GM18505 (cell line): ENCODE measurements around the gene NPPA.

Experiments
- ATAC-seq: cut with Tn5 transposase; IDR thresholded peaks from one replicate; pipeline ENCODE4 v1.9.1; 2021; ENCODE audit not compliant: unreplicated experiment
- POLR2A ChIP-seq: IDR thresholded peaks from 4 replicates; pipeline ENCODE4 v1.6.1; 2011; ENCODE audit warnings: borderline replicate concordance; ENCODE audit not compliant: insufficient read depth, insufficient read length; ENCODE audit errors: extremely low read depth

NPPA gene

GRCh38 chr1:11802973-11803885 is 44.4 kb downstream of the NPPA start:
- peak; percentile 44 for TF ChIP-seq POLR2A
- no peak for ATAC-seq

GRCh38 chr1:11802616-11802972 is 45.0 kb downstream of the NPPA start:
- no peak for ATAC-seq
- TF ChIP-seq POLR2A: no peak

GRCh38 chr1:11800756-11801433 is 46.7 kb downstream of the NPPA start:
- no peak for TF ChIP-seq POLR2A

GRCh38 chr1:11800391-11800755 is 47.2 kb downstream of the NPPA start:
- no peak for TF ChIP-seq POLR2A
- no peak for ATAC-seq

More at GRCh38 chr1:11800756-11801433, 46.7 kb downstream of the NPPA start:
- no peak for ATAC-seq

GRCh38 chr1:11799896-11800295 is 47.7 kb downstream of the NPPA start:
- ATAC-seq: no peak
- no peak for TF ChIP-seq POLR2A

GRCh38 chr1:11799099-11799498 is 48.5 kb downstream of the NPPA start:
- no peak for TF ChIP-seq POLR2A
- ATAC-seq: no peak

GRCh38 chr1:11797525-11798216 is 49.9 kb downstream of the NPPA start:
- no peak for ATAC-seq
- no peak for TF ChIP-seq POLR2A

- no peak for TF ChIP-seq POLR2A
- no peak for ATAC-seq
These were observed 51.4 kb downstream of the NPPA start for GRCh38 chr1:11796036-11796828.
